HepG2 (cell line): Measurements from ENCODE around the gene ANKRD40. TPM values are rescaled to one million over a fixed set of nuclear protein-coding genes. Genes with fewer than 3 reads are reported as not detected.

Source experiments
- ARID5B ChIP-seq: IDR thresholded peaks from 2 replicates; pipeline ENCODE4 v1.4.0; 2020; ENCODE audit warnings: mild to moderate bottlenecking, missing genetic modification reagents
- FOXC1 ChIP-seq: sonication (generic); formaldehyde crosslinking; IDR thresholded peaks from 2 replicates; pipeline ENCODE4 v1.8.0; 2022; ENCODE audit warnings: mild to moderate bottlenecking, missing genetic modification reagents, borderline replicate concordance
- FOXP4 ChIP-seq: sonication (generic); formaldehyde crosslinking; IDR thresholded peaks from 2 replicates; pipeline ENCODE4 v1.4.0; 2020; ENCODE audit warnings: missing genetic modification reagents
- GPBP1L1 ChIP-seq: sonication (generic); formaldehyde crosslinking; IDR thresholded peaks from 2 replicates; pipeline ENCODE4 v1.5.0; 2020; ENCODE audit warnings: mild to moderate bottlenecking, missing genetic modification reagents
- HMG20A ChIP-seq: IDR thresholded peaks from 2 replicates; pipeline ENCODE4 v1.6.1; 2016; ENCODE audit warnings: borderline replicate concordance
- KDM5A ChIP-seq: fragments of 200-600 bp; sonication (generic); IDR thresholded peaks from 2 replicates; pipeline ENCODE4 v1.7.0; 2018; ENCODE audit warnings: antibody characterized with exemption, mild to moderate bottlenecking, low read length, borderline replicate concordance
- SPEN ChIP-seq: sonication (generic); formaldehyde crosslinking; IDR thresholded peaks from 2 replicates; pipeline ENCODE4 v1.5.1; 2020; ENCODE audit warnings: low read depth, mild to moderate bottlenecking, missing genetic modification reagents
- SUZ12 ChIP-seq: fragments of 150-350 bp; IDR thresholded peaks from 2 replicates; pipeline ENCODE4 v1.6.1; 2014; ENCODE audit warnings: low read depth, low read length
- TBX3 ChIP-seq: fragments of 450-650 bp; IDR thresholded peaks from 2 replicates; pipeline ENCODE4 v1.6.1; 2017; ENCODE audit warnings: antibody characterized with exemption, mild to moderate bottlenecking, inconsistent platforms, borderline replicate concordance
- ZBTB42 ChIP-seq: sonication (generic); formaldehyde crosslinking; IDR thresholded peaks from 2 replicates; pipeline ENCODE4 v1.5.0; 2020; ENCODE audit warnings: mild to moderate bottlenecking, missing genetic modification reagents
- ZNF205 ChIP-seq: IDR thresholded peaks from 2 replicates; pipeline ENCODE4 v1.6.1; 2018; ENCODE audit warnings: missing biosample characterization, missing genetic modification reagents
- ZNF547 ChIP-seq: sonication (generic); formaldehyde crosslinking; IDR thresholded peaks from 2 replicates; pipeline ENCODE4 v1.5.1; 2020; ENCODE audit warnings: mild to moderate bottlenecking, missing genetic modification reagents
- ZNF609 ChIP-seq: sonication (generic); formaldehyde crosslinking; IDR thresholded peaks from 2 replicates; pipeline ENCODE4 v1.4.0; 2020; ENCODE audit warnings: mild to moderate bottlenecking, missing genetic modification reagents, borderline replicate concordance
- ZNF619 ChIP-seq: sonication (generic); formaldehyde crosslinking; IDR thresholded peaks from 2 replicates; pipeline ENCODE4 v1.4.0; 2020; ENCODE audit warnings: mild to moderate bottlenecking, missing genetic modification reagents
- ZNF775 ChIP-seq: sonication (generic); formaldehyde crosslinking; IDR thresholded peaks from 2 replicates; pipeline ENCODE4 v1.4.0; 2020; ENCODE audit warnings: missing genetic modification reagents, mild to moderate bottlenecking, moderate library complexity, borderline replicate concordance
- polyA plus RNA-seq, 8 experiments: library from polyadenylated mRNA; depleted of rRNA in 3 of 8; stranded (reverse) in 7 of 8; unstranded in 1 of 8; fragments of >200 nt; fragmentation: Illumina TruSeq in 4 of 8; extraction: Trizol in 4 of 8; gene quantifications; 2 replicates each; pipeline versions ENCODE4 v1.2.1 to v1.2.3, GENCODE V29; 2011 to 2016; ENCODE audit warnings: low read depth in 4 of 8, missing spikeins in 1 of 8, mixed read lengths in 1 of 8; ENCODE audit not compliant: insufficient read depth in 1 of 8
- total RNA-seq, 5 experiments: library from RNA; depleted of rRNA; stranded (reverse); fragments of >200 nt; fragmentation: Illumina TruSeq; extraction: Trizol; gene quantifications; 2 replicates each; pipeline ENCODE4 v1.2.3, GENCODE V29; 2016; ENCODE audit warnings: low read depth in 1 of 5

ANKRD40 gene
- total and polyA plus RNA-seq, 2 of the 13 experiments (the other 11 are each of a cell fraction or from before 2014, with no cell fraction given): 35.0 to 46.4 TPM

GRCh38 chr17:50691550-50692447 lies 15.9 kb downstream of the ANKRD40 start (continued):
- TF ChIP-seq GPBP1L1 (CRISPR knock-in tag) (no peak), KDM5A (no peak), ZNF609 (CRISPR knock-in tag) (peak; percentile 37; the same call in 1 of the 2 replicates), ZNF619 (CRISPR knock-in tag) (peak; percentile 67; the same call in 1 of the 2 replicates), SPEN (CRISPR knock-in tag) (0 out of 2 replicates have a peak, but pooled peaks have one; percentile 7), FOXC1 (CRISPR knock-in tag) (peak; percentile 22; the same call in 1 of the 2 replicates), SUZ12 (no peak), ARID5B (peak; percentile 66), ZNF547 (CRISPR knock-in tag) (0 out of 2 replicates have a peak, but pooled peaks have one; percentile 12), HMG20A (CRISPR knock-in tag) (peak; percentile 0; the same call in 1 of the 2 replicates), TBX3 (peak; percentile 10; the same call in 1 of the 2 replicates), ZNF775 (CRISPR knock-in tag) (no peak), ZBTB42 (CRISPR knock-in tag) (no peak), FOXP4 (CRISPR knock-in tag) (0 out of 2 replicates have a peak, but pooled peaks have one; percentile 11), ZNF205 (no peak)
